ENCODE results near the gene GIMAP2.

GIMAP2 gene

GRCh38 chr7:150723467-150723866, 38.0 kb downstream of the GIMAP2 start:
- Histone ChIP-seq H3K27me3 (ENCODE audit: insufficient read depth, low read length) (no peaks in the 10 kb centered on the region), H3K36me3 (ENCODE audit: control insufficient read depth in 1 of 2, insufficient read depth in 2 of 2, low read length in 2 of 2) (no peaks in the 10 kb centered on the region), H2AFZ (ENCODE audit: insufficient read depth, low read length, poor library complexity) (no peak overlapping the region), H3K79me2 (ENCODE audit: control insufficient read depth, insufficient read depth, low read length, poor library complexity) (no peaks in the 10 kb centered on the region), H2BK120ac (ENCODE audit: insufficient read depth, low read length, poor library complexity) (no peak overlapping the region), H3K27ac (ENCODE audit: low read depth, low read length) (no peak overlapping the region), H3K79me1 (ENCODE audit: low read length) (no peaks in the 10 kb centered on the region), H2AK5ac (ENCODE audit: low read length) (no peak overlapping the region), H3K23ac (ENCODE audit: low read length) (no peak overlapping the region), H3K4me3 (ENCODE audit: low read depth, low read length) (no peak overlapping the region), H3K4me2 (ENCODE audit: low read length) (no peak overlapping the region), H3K4ac (ENCODE audit: low read depth, low read length) (no peak overlapping the region), H3K18ac (ENCODE audit: low read length) (no peak overlapping the region), H2BK5ac (ENCODE audit: low read depth, low read length, poor library complexity) (no peak overlapping the region), H3K9ac (ENCODE audit: low read length) (no peak overlapping the region), H3K9me3 (ENCODE audit: insufficient read depth, low read depth, low read length) (peaks cover 5% of the 10 kb centered on the region), H4K91ac (ENCODE audit: low read depth, low read length) (no peak overlapping the region), H3K4me1 (ENCODE audit: control insufficient read depth in 1 of 2, insufficient read depth in 2 of 2, low read length in 2 of 2) (no peaks in the 10 kb centered on the region), H2BK12ac (ENCODE audit: low read length) (no peak overlapping the region), H4K8ac (ENCODE audit: low read depth, low read length) (no peak overlapping the region), H3K14ac (ENCODE audit: low read length) (no peak overlapping the region), H4K12ac (ENCODE audit: low read depth, low read length) (no peak overlapping the region)
- WGBS (ENCODE audit: extremely low coverage, insufficient coverage, insufficient read length): no CpG with 5 or more reads among the region's 1 CpG
- no peak for DNase-seq

- Histone ChIP-seq H3K27me3 (ENCODE audit: insufficient read depth, low read length) (no peaks in the 10 kb centered on the region), H2BK120ac (ENCODE audit: insufficient read depth, low read length, poor library complexity) (no peak overlapping the region), H2BK12ac (ENCODE audit: low read length) (no peak overlapping the region), H3K4me3 (ENCODE audit: low read depth, low read length) (no peak overlapping the region), H3K9ac (ENCODE audit: low read length) (no peak overlapping the region), H3K4ac (ENCODE audit: low read depth, low read length) (no peak overlapping the region), H3K79me1 (ENCODE audit: low read length) (no peaks in the 10 kb centered on the region), H3K4me2 (ENCODE audit: low read length) (no peak overlapping the region), H3K14ac (ENCODE audit: low read length) (no peak overlapping the region), H3K27ac (ENCODE audit: low read depth, low read length) (no peak overlapping the region), H2AFZ (ENCODE audit: insufficient read depth, low read length, poor library complexity) (no peak overlapping the region), H4K12ac (ENCODE audit: low read depth, low read length) (no peak overlapping the region), H3K9me3 (ENCODE audit: insufficient read depth, low read depth, low read length) (peaks cover 5% of the 10 kb centered on the region), H3K79me2 (ENCODE audit: control insufficient read depth, insufficient read depth, low read length, poor library complexity) (no peaks in the 10 kb centered on the region), H3K18ac (ENCODE audit: low read length) (no peak overlapping the region), H3K23ac (ENCODE audit: low read length) (no peak overlapping the region), H4K8ac (ENCODE audit: low read depth, low read length) (no peak overlapping the region), H2AK5ac (ENCODE audit: low read length) (no peak overlapping the region), H4K91ac (ENCODE audit: low read depth, low read length) (no peak overlapping the region), H3K4me1 (ENCODE audit: control insufficient read depth in 1 of 2, insufficient read depth in 2 of 2, low read length in 2 of 2) (no peaks in the 10 kb centered on the region), H3K36me3 (ENCODE audit: control insufficient read depth in 1 of 2, insufficient read depth in 2 of 2, low read length in 2 of 2) (no peaks in the 10 kb centered on the region), H2BK5ac (ENCODE audit: low read depth, low read length, poor library complexity) (no peak overlapping the region)
- no peak for DNase-seq
- no CpG with 5 or more reads among the region's 3 CpGs for WGBS (ENCODE audit: extremely low coverage, insufficient coverage, insufficient read length)
Measured at GRCh38 chr7:150727381-150727780, 41.9 kb downstream of the GIMAP2 start.

- H3K9me3 ChIP-seq (ENCODE audit: insufficient read depth, low read depth, low read length): peaks cover 7% of the 10 kb centered on the region
- no peak overlapping the region for H4K12ac ChIP-seq (ENCODE audit: low read depth, low read length)
- H3K9ac ChIP-seq (ENCODE audit: low read length): no peak overlapping the region
- H3K4me2 ChIP-seq (ENCODE audit: low read length): no peak overlapping the region
- no peak overlapping the region for H3K27ac ChIP-seq (ENCODE audit: low read depth, low read length)
- no peak overlapping the region for H3K4ac ChIP-seq (ENCODE audit: low read depth, low read length)
- no peaks in the 10 kb centered on the region for H3K79me1 ChIP-seq (ENCODE audit: low read length)
- no peak overlapping the region for H3K4me3 ChIP-seq (ENCODE audit: low read depth, low read length)
- H2AK5ac ChIP-seq (ENCODE audit: low read length): no peak overlapping the region
- no peaks in the 10 kb centered on the region for H3K79me2 ChIP-seq (ENCODE audit: control insufficient read depth, insufficient read depth, low read length, poor library complexity)
- no peak overlapping the region for H2BK12ac ChIP-seq (ENCODE audit: low read length)
- H3K18ac ChIP-seq (ENCODE audit: low read length): no peak overlapping the region
- no peaks in the 10 kb centered on the region for H3K27me3 ChIP-seq (ENCODE audit: insufficient read depth, low read length)
- DNase-seq: no peak
- no peak overlapping the region for H2BK5ac ChIP-seq (ENCODE audit: low read depth, low read length, poor library complexity)
- no peak overlapping the region for H4K91ac ChIP-seq (ENCODE audit: low read depth, low read length)
- no peak overlapping the region for H3K23ac ChIP-seq (ENCODE audit: low read length)
- H2AFZ ChIP-seq (ENCODE audit: insufficient read depth, low read length, poor library complexity): no peak overlapping the region
- no peaks in the 10 kb centered on the region for H3K36me3 ChIP-seq (ENCODE audit: control insufficient read depth in 1 of 2, insufficient read depth in 2 of 2, low read length in 2 of 2)
- no peak overlapping the region for H3K14ac ChIP-seq (ENCODE audit: low read length)
- H2BK120ac ChIP-seq (ENCODE audit: insufficient read depth, low read length, poor library complexity): no peak overlapping the region
- H3K4me1 ChIP-seq (ENCODE audit: control insufficient read depth in 1 of 2, insufficient read depth in 2 of 2, low read length in 2 of 2): no peaks in the 10 kb centered on the region
- no peak overlapping the region for H4K8ac ChIP-seq (ENCODE audit: low read depth, low read length)
Measured at GRCh38 chr7:150728011-150728410, 42.5 kb downstream of the GIMAP2 start.

- Histone ChIP-seq H3K27ac (ENCODE audit: low read depth, low read length) (no peak overlapping the region), H3K4me2 (ENCODE audit: low read length) (no peak overlapping the region), H3K14ac (ENCODE audit: low read length) (no peak overlapping the region), H3K9ac (ENCODE audit: low read length) (no peak overlapping the region), H2BK12ac (ENCODE audit: low read length) (no peak overlapping the region), H3K79me1 (ENCODE audit: low read length) (no peaks in the 10 kb centered on the region), H2AFZ (ENCODE audit: insufficient read depth, low read length, poor library complexity) (no peak overlapping the region), H3K4me3 (ENCODE audit: low read depth, low read length) (no peak overlapping the region), H3K9me3 (ENCODE audit: insufficient read depth, low read depth, low read length) (peaks cover 7% of the 10 kb centered on the region), H3K23ac (ENCODE audit: low read length) (no peak overlapping the region), H3K27me3 (ENCODE audit: insufficient read depth, low read length) (no peaks in the 10 kb centered on the region), H4K8ac (ENCODE audit: low read depth, low read length) (no peak overlapping the region), H2BK5ac (ENCODE audit: low read depth, low read length, poor library complexity) (no peak overlapping the region), H3K4ac (ENCODE audit: low read depth, low read length) (no peak overlapping the region), H3K4me1 (ENCODE audit: control insufficient read depth in 1 of 2, insufficient read depth in 2 of 2, low read length in 2 of 2) (no peaks in the 10 kb centered on the region), H3K79me2 (ENCODE audit: control insufficient read depth, insufficient read depth, low read length, poor library complexity) (no peaks in the 10 kb centered on the region), H4K91ac (ENCODE audit: low read depth, low read length) (no peak overlapping the region), H2BK120ac (ENCODE audit: insufficient read depth, low read length, poor library complexity) (no peak overlapping the region), H4K12ac (ENCODE audit: low read depth, low read length) (no peak overlapping the region), H3K36me3 (ENCODE audit: control insufficient read depth in 1 of 2, insufficient read depth in 2 of 2, low read length in 2 of 2) (no peaks in the 10 kb centered on the region), H3K18ac (ENCODE audit: low read length) (no peak overlapping the region), H2AK5ac (ENCODE audit: low read length) (no peak overlapping the region)
- DNase-seq: no peak
Measured at GRCh38 chr7:150728609-150729008, 43.1 kb downstream of the GIMAP2 start.

GRCh38 chr7:150731916-150732315, 46.4 kb downstream of the GIMAP2 start:
- no peaks in the 10 kb centered on the region for H3K79me2 ChIP-seq (ENCODE audit: control insufficient read depth, insufficient read depth, low read length, poor library complexity)
- no peaks in the 10 kb centered on the region for H3K36me3 ChIP-seq (ENCODE audit: control insufficient read depth in 1 of 2, insufficient read depth in 2 of 2, low read length in 2 of 2)
- no peak overlapping the region for H3K14ac ChIP-seq (ENCODE audit: low read length)
- no peak overlapping the region for H4K12ac ChIP-seq (ENCODE audit: low read depth, low read length)
- H3K27me3 ChIP-seq (ENCODE audit: insufficient read depth, low read length): peaks cover 3% of the 10 kb centered on the region
- no peaks in the 10 kb centered on the region for H3K79me1 ChIP-seq (ENCODE audit: low read length)
- H3K9ac ChIP-seq (ENCODE audit: low read length): no peak overlapping the region
- H2BK5ac ChIP-seq (ENCODE audit: low read depth, low read length, poor library complexity): no peak overlapping the region
- no peaks in the 10 kb centered on the region for H3K4me1 ChIP-seq (ENCODE audit: control insufficient read depth in 1 of 2, insufficient read depth in 2 of 2, low read length in 2 of 2)
- no peak overlapping the region for H2AK5ac ChIP-seq (ENCODE audit: low read length)
- H4K91ac ChIP-seq (ENCODE audit: low read depth, low read length): no peak overlapping the region
- H3K4ac ChIP-seq (ENCODE audit: low read depth, low read length): no peak overlapping the region
- no peak overlapping the region for H3K4me2 ChIP-seq (ENCODE audit: low read length)
- H3K27ac ChIP-seq (ENCODE audit: low read depth, low read length): no peak overlapping the region
- no peak overlapping the region for H3K23ac ChIP-seq (ENCODE audit: low read length)
- H2AFZ ChIP-seq (ENCODE audit: insufficient read depth, low read length, poor library complexity): no peak overlapping the region
- no peak for DNase-seq
- WGBS (ENCODE audit: extremely low coverage, insufficient coverage, insufficient read length): no CpG with 5 or more reads among the region's 1 CpG
- no peak overlapping the region for H2BK120ac ChIP-seq (ENCODE audit: insufficient read depth, low read length, poor library complexity)
- no peak overlapping the region for H4K8ac ChIP-seq (ENCODE audit: low read depth, low read length)
- no peak overlapping the region for H3K18ac ChIP-seq (ENCODE audit: low read length)
- peaks cover 4% of the 10 kb centered on the region for H3K9me3 ChIP-seq (ENCODE audit: insufficient read depth, low read depth, low read length)
- H2BK12ac ChIP-seq (ENCODE audit: low read length): no peak overlapping the region
- H3K4me3 ChIP-seq (ENCODE audit: low read depth, low read length): no peak overlapping the region
